Naive B cell (primary cell): ENCODE data around the gene ZNF385C. TPM values are rescaled to one million over a fixed set of nuclear protein-coding genes. Genes with fewer than 3 reads are reported as not detected.
A peak's percentile ranks its signal among the peaks of the same experiment; 100 is the strongest.
"Not testable (repeated sequence)": the region's sequence is repeated elsewhere in the genome, so short reads cannot be mapped to it uniquely, and the experiment has no call there.

ENCODE experiments used
- ATAC-seq, 2 donors: fragments of 150-1000 bp; cut with Tn5 transposase; 2 replicates each; pipeline ENCODE4 v1.10.0; 2021; ENCODE audit warnings: low read depth in 2 of 2, mild to moderate bottlenecking in 2 of 2, moderate library complexity in 2 of 2
- DNase-seq: peaks from one replicate; pipeline ENCODE4 v3.0.0; 2022
- H3K27ac Mint-ChIP-seq, 6 donors: one replicate each; pipeline ENCODE4 v1.8.0; 2020 to 2022; ENCODE audit warnings: mild to moderate bottlenecking in 6 of 6, mixed read lengths in 6 of 6, moderate library complexity in 5 of 6, inconsistent platforms in 2 of 6
- H3K27me3 Mint-ChIP-seq, 3 donors: one replicate each; pipeline ENCODE4 v1.8.0; 2021 to 2022; ENCODE audit warnings: mixed read lengths in 3 of 3, mild to moderate bottlenecking in 1 of 3
- H3K36me3 Mint-ChIP-seq, 2 donors: one replicate each; pipeline ENCODE4 v1.8.0; 2020 to 2022; ENCODE audit warnings: mixed read lengths in 2 of 2, inconsistent platforms in 1 of 2, mild to moderate bottlenecking in 1 of 2
- H3K4me1 Mint-ChIP-seq, 3 donors: one replicate each; pipeline ENCODE4 v1.8.0; 2020 to 2022; ENCODE audit warnings: mixed read lengths in 3 of 3, inconsistent platforms in 1 of 3, mild to moderate bottlenecking in 1 of 3, moderate library complexity in 1 of 3
- H3K4me3 Mint-ChIP-seq, 8 donors: one replicate each; pipeline ENCODE4 v1.8.0; 2020 to 2022; ENCODE audit warnings: mild to moderate bottlenecking in 8 of 8, mixed read lengths in 8 of 8, moderate library complexity in 8 of 8, inconsistent platforms in 2 of 8
- H3K9me3 Mint-ChIP-seq, 7 donors: one replicate each; pipeline ENCODE4 v1.8.0; 2020 to 2022; ENCODE audit warnings: mixed read lengths in 7 of 7, mild to moderate bottlenecking in 5 of 7, inconsistent platforms in 2 of 7, moderate library complexity in 1 of 7
- polyA plus RNA-seq, 6 donors: library from polyadenylated mRNA; unstranded; fragments of 300-500 nt; fragmentation: Illumina TruSeq; gene quantifications; one replicate each; pipeline ENCODE4 v1.2.3, GENCODE V29; 2021; ENCODE audit warnings: low read depth in 6 of 6

The ZNF385C gene
- polyA plus RNA-seq, 6 donors from 2014 or later: 0.21 TPM; not detected in 5

- Mint-ChIP-seq H3K4me1 (peaks cover 47 to 74% (median 64%) of the 10 kb centered on the region in 3 donors), H3K27ac (peak overlapping the region; percentile 51 to 91 (median 84)), H3K4me3 (peak overlapping the region; percentile 85 to 100 (median 94)), H3K36me3 (peaks cover 0 to 20% of the 10 kb centered on the region in 2 donors)
- not testable (repeated sequence) for DNase-seq, H3K9me3 Mint-ChIP-seq, H3K27me3 Mint-ChIP-seq, ATAC-seq
Measured at GRCh38 chr17:42020845-42021244, 77.4 kb downstream of the ZNF385C start.

- H3K36me3 Mint-ChIP-seq: peaks cover 0 to 15% of the 10 kb centered on the region in 2 donors
- H3K9me3 Mint-ChIP-seq: peaks cover 0 to 1% (median 0%) of the 10 kb centered on the region in 7 donors
- H3K27ac Mint-ChIP-seq: peak within 1 kb of the TSS; percentile 63 to 94 (median 88)
- DNase-seq: peak; percentile 91
- H3K27me3 Mint-ChIP-seq: no peaks in the 10 kb centered on the region
- peak within 1 kb of the TSS; percentile 91 to 100 (median 98) for H3K4me3 Mint-ChIP-seq
- peaks cover 47 to 80% (median 70%) of the 10 kb centered on the region in 3 donors for H3K4me1 Mint-ChIP-seq
- ATAC-seq: peak; percentile 66
Measured at GRCh38 chr17:42019509-42020404, 78.5 kb downstream of the ZNF385C start, which contains the start of gene NKIRAS2. Gene NKIRAS2 (plus strand): TSS chr17:42020090. CDS start chr17:42021578, 1,488 bp downstream.

GRCh38 chr17:42018988-42019387 is 79.3 kb downstream of the ZNF385C start:
- H3K4me1 Mint-ChIP-seq: peaks cover 45 to 77% (median 62%) of the 10 kb centered on the region in 3 donors
- peak overlapping the region in 2 of 6 donors; percentile 72 to 74 for H3K27ac Mint-ChIP-seq
- ATAC-seq (no peak), DNase-seq (no peak)
- peaks cover 0 to 1% (median 0%) of the 10 kb centered on the region in 7 donors for H3K9me3 Mint-ChIP-seq
- peaks cover 0 to 12% of the 10 kb centered on the region in 2 donors for H3K36me3 Mint-ChIP-seq
- no peaks in the 10 kb centered on the region for H3K27me3 Mint-ChIP-seq
- H3K4me3 Mint-ChIP-seq: peak overlapping the region; percentile 15 to 100 (median 98)

GRCh38 chr17:42018339-42018738 is 79.9 kb downstream of the ZNF385C start:
- peaks cover 0 to 1% (median 0%) of the 10 kb centered on the region in 7 donors for H3K9me3 Mint-ChIP-seq

GRCh38 chr17:42017866-42018200 is 80.4 kb downstream of the ZNF385C start:
- peaks cover 50 to 83% (median 69%) of the 10 kb centered on the region in 3 donors for H3K4me1 Mint-ChIP-seq
- peak overlapping the region; percentile 42 to 99 (median 86) for H3K27ac Mint-ChIP-seq
- H3K27me3 Mint-ChIP-seq: no peaks in the 10 kb centered on the region
- peaks cover 0 to 12% of the 10 kb centered on the region in 2 donors for H3K36me3 Mint-ChIP-seq
- no peak for ATAC-seq
- H3K9me3 Mint-ChIP-seq: peaks cover 0 to 1% (median 0%) of the 10 kb centered on the region in 7 donors
- H3K4me3 Mint-ChIP-seq: peak overlapping the region; percentile 92 to 100 (median 98)
- DNase-seq: no peak

More at GRCh38 chr17:42018339-42018738, 79.9 kb downstream of the ZNF385C start:
- H3K4me3 Mint-ChIP-seq: peak overlapping the region; percentile 92 to 100 (median 98)
- no peak for DNase-seq
- H3K27ac Mint-ChIP-seq: peak overlapping the region in 2 of 6 donors; percentile 42 to 97
- peaks cover 47 to 78% (median 65%) of the 10 kb centered on the region in 3 donors for H3K4me1 Mint-ChIP-seq
- H3K36me3 Mint-ChIP-seq: peaks cover 0 to 12% of the 10 kb centered on the region in 2 donors
- no peak for ATAC-seq
- no peaks in the 10 kb centered on the region for H3K27me3 Mint-ChIP-seq

GRCh38 chr17:42016941-42017865 is 81.1 kb downstream of the ZNF385C start, which contains the start of gene DNAJC7:
Gene DNAJC7 (minus strand): TSS chr17:42017439. CDS start chr17:42017416, 23 bp downstream.
- Mint-ChIP-seq H3K4me1 (peaks cover 48 to 87% (median 66%) of the 10 kb centered on the region in 3 donors), H3K27ac (peak within 1 kb of the TSS; percentile 97 to 100 (median 99)), H3K27me3 (no peaks in the 10 kb centered on the region), H3K9me3 (peaks cover 0 to 1% (median 0%) of the 10 kb centered on the region in 7 donors), H3K36me3 (peaks cover 0 to 12% of the 10 kb centered on the region in 2 donors), H3K4me3 (peak within 1 kb of the TSS; percentile 92 to 100 (median 98))
- DNase-seq: peak; percentile 88
- peak; percentile 87 to 89 for ATAC-seq

GRCh38 chr17:42016411-42016831 is 81.9 kb downstream of the ZNF385C start:
- H3K9me3 Mint-ChIP-seq: peaks cover 0 to 1% (median 0%) of the 10 kb centered on the region in 7 donors
- peaks cover 3 to 12% of the 10 kb centered on the region in 2 donors for H3K36me3 Mint-ChIP-seq
- peak overlapping the region; percentile 92 to 100 (median 98) for H3K4me3 Mint-ChIP-seq
- peaks cover 48 to 90% (median 69%) of the 10 kb centered on the region in 3 donors for H3K4me1 Mint-ChIP-seq
- ATAC-seq: no peak
- H3K27ac Mint-ChIP-seq: peak overlapping the region; percentile 97 to 100 (median 99)
- DNase-seq: no peak
- H3K27me3 Mint-ChIP-seq: no peaks in the 10 kb centered on the region

- H3K27ac Mint-ChIP-seq, H3K9me3 Mint-ChIP-seq, ATAC-seq, H3K27me3 Mint-ChIP-seq, DNase-seq: not testable (repeated sequence)
- Mint-ChIP-seq H3K36me3 (peaks cover 4 to 12% of the 10 kb centered on the region in 2 donors), H3K4me1 (peaks cover 52 to 87% (median 63%) of the 10 kb centered on the region in 3 donors), H3K4me3 (peak overlapping the region in 1 of 8 donors; percentile 55)
Measured at GRCh38 chr17:42013740-42014139, 84.5 kb downstream of the ZNF385C start.

- Mint-ChIP-seq H3K4me1 (peaks cover 42 to 78% (median 52%) of the 10 kb centered on the region in 3 donors), H3K36me3 (peaks cover 4 to 10% of the 10 kb centered on the region in 2 donors), H3K4me3 (peak overlapping the region in 2 of 8 donors; percentile 11 to 55), H3K27ac (peak overlapping the region in 1 of 6 donors; percentile 87)
- not testable (repeated sequence) for H3K9me3 Mint-ChIP-seq, ATAC-seq, H3K27me3 Mint-ChIP-seq, DNase-seq
Measured at GRCh38 chr17:42012363-42012762, 85.9 kb downstream of the ZNF385C start.

GRCh38 chr17:42010898-42011516 is 87.3 kb downstream of the ZNF385C start:
- ATAC-seq: no peak
- Mint-ChIP-seq H3K36me3 (peaks cover 0 to 4% of the 10 kb centered on the region in 2 donors), H3K4me3 (peak overlapping the region in 1 of 8 donors; percentile 14), H3K4me1 (peaks cover 35 to 71% (median 49%) of the 10 kb centered on the region in 3 donors), H3K27ac (peak overlapping the region in 1 of 6 donors; percentile 11), H3K27me3 (no peaks in the 10 kb centered on the region), H3K9me3 (no peaks in the 10 kb centered on the region)
- DNase-seq: no peak

- not testable (repeated sequence) for H3K9me3 Mint-ChIP-seq, H3K27ac Mint-ChIP-seq, H3K36me3 Mint-ChIP-seq, H3K27me3 Mint-ChIP-seq, DNase-seq, ATAC-seq
- peaks cover 33 to 63% (median 44%) of the 10 kb centered on the region in 3 donors for H3K4me1 Mint-ChIP-seq
- peak overlapping the region in 1 of 8 donors; percentile 35 for H3K4me3 Mint-ChIP-seq
Measured at GRCh38 chr17:42010266-42010680, 88.0 kb downstream of the ZNF385C start.

- DNase-seq (no peak), ATAC-seq (peak in 1 of 2 donors; percentile 35)
- Mint-ChIP-seq H3K27ac (no peak overlapping the region), H3K4me1 (peaks cover 36 to 61% (median 46%) of the 10 kb centered on the region in 3 donors), H3K4me3 (peak overlapping the region in 1 of 8 donors; percentile 11), H3K9me3 (no peaks in the 10 kb centered on the region), H3K27me3 (no peaks in the 10 kb centered on the region), H3K36me3 (peaks cover 0 to 4% of the 10 kb centered on the region in 2 donors)
Measured at GRCh38 chr17:42009170-42009569, 89.1 kb downstream of the ZNF385C start.
